IMR-90 (cell line): ENCODE results near the gene TRPM7. TPM values are rescaled to one million over a fixed set of nuclear protein-coding genes. Genes with fewer than 3 reads are reported as not detected.

Experiments
- ATAC-seq: fragments of 200-7000 bp; cut with Tn5 transposase; 2 replicates; pipeline ENCODE4 v1.9.1; 2020; ENCODE audit warnings: low read depth, mild to moderate bottlenecking, moderate library complexity
- BruUV-seq: library from RNA; stranded (reverse); fragments of 400-500 nt; replicated peaks from 2 replicates; lab custom pipeline; 2021; lab: Mats Ljungman, UMichigan
- CTCF ChIA-PET: fragments of 300-600 bp; formaldehyde crosslinking; extraction: SDS; loops from one replicate; lab custom pipeline; 2021; ENCODE audit warnings: antibody characterized with exemption; lab: Yijun Ruan, JAX
- POLR2A ChIA-PET: fragments of 300-600 bp; sonication (Branson Sonifier 250); formaldehyde crosslinking; loops from one replicate; lab custom pipeline; 2022; ENCODE audit warnings: antibody characterized with exemption; ENCODE audit not compliant: unreplicated experiment; lab: Charles Lee
- DNase-seq: peaks from one replicate; pipeline ENCODE4 v3.0.0; 2013
- H2AFZ ChIP-seq: replicated peaks from 2 replicates; pipeline ENCODE3; 2013; ENCODE audit warnings: low read length, mild to moderate bottlenecking; ENCODE audit not compliant: poor library complexity
- H2AK5ac ChIP-seq: 2 replicates; pipeline ENCODE4 v1.6.1; 2013; ENCODE audit warnings: low read depth, low read length, inconsistent platforms
- H2AK9ac ChIP-seq: replicated peaks from 2 replicates; pipeline ENCODE3; 2013; ENCODE audit warnings: mild to moderate bottlenecking, low read depth, low read length, moderate library complexity; ENCODE audit not compliant: poor library complexity
- H2BK120ac ChIP-seq: 2 replicates; pipeline ENCODE4 v1.6.1; 2013; ENCODE audit warnings: low read depth, low read length, inconsistent platforms
- H2BK15ac ChIP-seq: 3 replicates; pipeline ENCODE4 v1.6.1; 2013; ENCODE audit warnings: low read depth, low read length, inconsistent platforms
- H2BK20ac ChIP-seq: 2 replicates; pipeline ENCODE4 v1.6.1; 2013; ENCODE audit warnings: low read depth, mild to moderate bottlenecking, inconsistent platforms, low read length, moderate library complexity
- H2BK5ac ChIP-seq: 2 replicates; pipeline ENCODE4 v1.6.1; 2013; ENCODE audit warnings: mild to moderate bottlenecking, low read depth, low read length, inconsistent platforms; ENCODE audit not compliant: poor library complexity, severe bottlenecking
- H3K14ac ChIP-seq: replicated peaks from 2 replicates; pipeline ENCODE4 v1.6.1; 2013; ENCODE audit warnings: low read depth, low read length, inconsistent platforms
- H3K18ac ChIP-seq: 2 replicates; pipeline ENCODE4 v1.6.1; 2013; ENCODE audit warnings: low read depth, low read length, control low read depth
- H3K23ac ChIP-seq: 2 replicates; pipeline ENCODE4 v1.6.1; 2013; ENCODE audit warnings: low read depth, low read length, inconsistent platforms
- H3K27ac ChIP-seq: 2 replicates; pipeline ENCODE4 v1.5.1; 2013; ENCODE audit warnings: mild to moderate bottlenecking, control low read depth, low read length; ENCODE audit not compliant: insufficient read depth
- H3K27me3 ChIP-seq: 2 replicates; pipeline ENCODE4 v1.6.1; 2013; ENCODE audit warnings: low read length; ENCODE audit not compliant: control insufficient read depth, insufficient read depth
- H3K36me3 ChIP-seq: 2 replicates; pipeline ENCODE4 v1.6.1; 2013; ENCODE audit warnings: low read length, mixed read lengths; ENCODE audit not compliant: control insufficient read depth, insufficient read depth
- H3K4ac ChIP-seq: 2 replicates; pipeline ENCODE4 v1.6.1; 2013; ENCODE audit warnings: low read depth, low read length, inconsistent platforms
- H3K4me1 ChIP-seq: 2 replicates; pipeline ENCODE4 v1.6.1; 2013; ENCODE audit warnings: low read length, mixed read lengths; ENCODE audit not compliant: control insufficient read depth, insufficient read depth
- H3K4me2 ChIP-seq: 2 replicates; pipeline ENCODE4 v1.6.1; 2013; ENCODE audit warnings: low read depth, mild to moderate bottlenecking, control low read depth, low read length, moderate library complexity
- H3K4me3 ChIP-seq: 2 replicates; pipeline ENCODE4 v1.5.1; 2013; ENCODE audit warnings: low read depth, mild to moderate bottlenecking, control low read depth, low read length, moderate library complexity; ENCODE audit not compliant: insufficient read depth
- H3K56ac ChIP-seq: 2 replicates; pipeline ENCODE4 v1.6.1; 2013; ENCODE audit warnings: low read length, inconsistent platforms; ENCODE audit not compliant: insufficient read depth; ENCODE audit errors: extremely low read depth
- H3K79me1 ChIP-seq, 2 experiments: 2 replicates each; pipeline ENCODE4 v1.6.1; 2013; ENCODE audit warnings: low read length in 2 of 2, inconsistent platforms in 1 of 2, low read depth in 1 of 2
- H3K9ac ChIP-seq: 2 replicates; pipeline ENCODE4 v1.6.1; 2013; ENCODE audit warnings: low read depth, low read length, control low read depth
- H3K9me1 ChIP-seq: 2 replicates; pipeline ENCODE4 v1.6.1; 2013; ENCODE audit warnings: low read length, inconsistent platforms; ENCODE audit not compliant: insufficient read depth
- H3K9me3 ChIP-seq: 2 replicates; pipeline ENCODE4 v1.6.1; 2013; ENCODE audit warnings: low read length; ENCODE audit not compliant: control insufficient read depth, insufficient read depth
- H4K20me1 ChIP-seq: 2 replicates; pipeline ENCODE4 v1.6.1; 2013; ENCODE audit warnings: low read length, inconsistent platforms; ENCODE audit not compliant: insufficient read depth
- H4K5ac ChIP-seq: 2 replicates; pipeline ENCODE4 v1.6.1; 2013; ENCODE audit warnings: mild to moderate bottlenecking, low read depth, low read length, control low read depth
- H4K8ac ChIP-seq, 2 experiments: 2 replicates each; pipeline ENCODE4 v1.6.1; 2013; ENCODE audit warnings: low read depth in 2 of 2, low read length in 2 of 2, control low read depth in 1 of 2, inconsistent platforms in 1 of 2
- H4K91ac ChIP-seq: 2 replicates; pipeline ENCODE4 v1.6.1; 2013; ENCODE audit warnings: low read depth, low read length, inconsistent platforms; ENCODE audit not compliant: insufficient read depth
- BHLHE40 ChIP-seq: fragments of 150-350 bp; IDR thresholded peaks from 2 replicates; pipeline ENCODE4 v1.6.1; 2016; ENCODE audit warnings: mild to moderate bottlenecking, low read depth, low read length
- CEBPB ChIP-seq: IDR thresholded peaks from 2 replicates; pipeline ENCODE4 v1.6.1; 2012; ENCODE audit warnings: low read depth, low read length, improper control_type of control experiment
- FOS ChIP-seq: fragments of 150-350 bp; IDR thresholded peaks from 2 replicates; pipeline ENCODE4 v1.6.1; 2016; ENCODE audit warnings: low read depth, low read length
- MAFK ChIP-seq: IDR thresholded peaks from 2 replicates; pipeline ENCODE4 v1.6.1; 2012; ENCODE audit warnings: low read depth, low read length, improper control_type of control experiment
- MAZ ChIP-seq: IDR thresholded peaks from 2 replicates; pipeline ENCODE4 v1.6.1; 2012; ENCODE audit warnings: low read depth, mild to moderate bottlenecking, low read length, improper control_type of control experiment, moderate library complexity, borderline replicate concordance
- MXI1 ChIP-seq: IDR thresholded peaks from 2 replicates; pipeline ENCODE4 v1.6.1; 2012; ENCODE audit warnings: low read depth, mild to moderate bottlenecking, low read length, moderate library complexity, borderline replicate concordance
- NFE2L2 ChIP-seq: fragments of 150-350 bp; IDR thresholded peaks from 2 replicates; pipeline ENCODE4 v1.6.1; 2016; ENCODE audit warnings: low read depth, mild to moderate bottlenecking, low read length
- POLR2A ChIP-seq: IDR thresholded peaks from 2 replicates; pipeline ENCODE4 v1.6.1; 2012; ENCODE audit warnings: mild to moderate bottlenecking, low read depth, low read length
- RAD21 ChIP-seq: IDR thresholded peaks from 2 replicates; pipeline ENCODE4 v1.6.1; 2012; ENCODE audit warnings: low read length, improper control_type of control experiment
- RCOR1 ChIP-seq: IDR thresholded peaks from 2 replicates; pipeline ENCODE4 v1.6.1; 2012; ENCODE audit warnings: mild to moderate bottlenecking, low read length, improper control_type of control experiment; ENCODE audit not compliant: insufficient replicate concordance
- RFX5 ChIP-seq: IDR thresholded peaks from 2 replicates; pipeline ENCODE4 v1.8.0; 2012; ENCODE audit warnings: low read depth, mild to moderate bottlenecking, low read length, moderate library complexity
- SMC3 ChIP-seq: fragments of 150-350 bp; IDR thresholded peaks from 2 replicates; pipeline ENCODE4 v1.6.1; 2016; ENCODE audit warnings: low read depth, mild to moderate bottlenecking, antibody characterized with exemption, low read length, moderate library complexity
- WGBS, 2 experiments: methylation state at CpG; one replicate each; pipeline versions ENCODE4 v1.1.5 to v1.1.7; 2013; ENCODE audit warnings: missing lambda C conversion rate in 2 of 2; ENCODE audit not compliant: insufficient read length in 1 of 2; ENCODE audit errors: extremely low coverage in 2 of 2; 5-methylcytosine and 5-hydroxymethylcytosine counted together
- dilution Hi-C: fragments of 300-500 bp; cut with HindIII; formaldehyde crosslinking; loops from one replicate; pipeline ENCODE4 v1.14.3; 2018; ENCODE audit warnings: low sequenced_read_pairs; ENCODE audit not compliant: unreplicated experiment
- in situ Hi-C: fragments of 300-500 bp; cut with MboI; formaldehyde crosslinking; loops from 3 replicates; pipeline ENCODE4 v1.14.3; 2019; ENCODE audit warnings: low sequenced_read_pairs, inconsistent platforms, mixed read lengths
- intact Hi-C: fragments of 100-400 bp; cut with micrococcal nuclease; formaldehyde crosslinking; loops from 2 replicates; pipeline ENCODE4 v1.10.0; 2022
- polyA plus RNA-seq, 3 experiments: library from polyadenylated mRNA; depleted of rRNA; stranded (reverse); fragments of >200 nt; gene quantifications; 2 replicates each; pipeline ENCODE4 v1.2.3, GENCODE V29; 2012; ENCODE audit warnings: low replicate concordance in 1 of 3
- total RNA-seq: library from RNA; depleted of rRNA; stranded (reverse); fragments of >200 nt; gene quantifications from 2 replicates; pipeline ENCODE4 v1.2.3, GENCODE V29; 2012
- TF ChIP-seq, protein P1 (sequence below): fragments of 150-350 bp; IDR thresholded peaks from 2 replicates; pipeline ENCODE4 v1.6.1; 2017; ENCODE audit warnings: mild to moderate bottlenecking, antibody characterized with exemption, low read length, low read depth
- TF ChIP-seq, protein P2 (sequence below): conservative IDR thresholded peaks from 2 replicates; pipeline ENCODE4 v1.5.1; 2012; ENCODE audit warnings: mild to moderate bottlenecking, low read depth, low read length, improper control_type of control experiment

TRPM7 gene
- total and polyA plus RNA-seq, 2 of the 4 experiments (the other 2 are of a cell fraction): 10.6 to 27.8 TPM

GRCh38 chr15:50605462-50605861 is 81.1 kb downstream of the TRPM7 start:
- no peak overlapping the region for H2BK20ac ChIP-seq
- POLR2A ChIA-PET: no interaction called here

More at GRCh38 chr15:50605462-50605861, 81.1 kb downstream of the TRPM7 start:
- no peaks in the 10 kb centered on the region for H4K20me1 ChIP-seq
- H2AK5ac ChIP-seq: no peak overlapping the region
- no peak overlapping the region for H2BK15ac ChIP-seq
- H3K9ac ChIP-seq: no peak overlapping the region
- dilution Hi-C loops: no loop called here
- no peaks in the 10 kb centered on the region for H3K9me1 ChIP-seq
- no peak overlapping the region for H4K5ac ChIP-seq
- H2BK5ac ChIP-seq: no peak overlapping the region
- no peak overlapping the region for H3K27ac ChIP-seq
- H3K4me1 ChIP-seq: no peaks in the 10 kb centered on the region
- H3K79me1 ChIP-seq: 0 out of 4 replicates have a peak, but pooled peaks cover 3 to 6% of the 10 kb centered on the region in 2 experiments
- no peak overlapping the region for H3K18ac ChIP-seq
- DNase-seq (no peak), ATAC-seq (no peak)
- no peak overlapping the region for H3K56ac ChIP-seq
- H3K4me3 ChIP-seq: no peak overlapping the region
- CTCF ChIA-PET: interaction anchor here (0.6 to 1.3 kb wide), 2 partner anchors 8 to 1942 kb away, joined by 3 to 4 read pairs; no protein-coding TSS in a partner anchor
- H4K8ac ChIP-seq: no peak overlapping the region
- no peaks in the 10 kb centered on the region for H3K9me3 ChIP-seq
- peaks cover 12% of the 10 kb centered on the region for H3K36me3 ChIP-seq
- H3K23ac ChIP-seq: no peak overlapping the region
- H3K4me2 ChIP-seq: no peak overlapping the region
- no CpG with 5 or more reads among the region's 2 CpGs for WGBS, 2 experiments
- H2AK9ac ChIP-seq: no peak overlapping the region
- H4K91ac ChIP-seq: no peak overlapping the region
- no peak overlapping the region for H2AFZ ChIP-seq
- in situ Hi-C loops: no loop called here
- no TSS peak for BruUV-seq
- TF ChIP-seq RFX5 (no peak), MAZ (no peak), RAD21 (no peak), NFE2L2 (no peak), SMC3 (no peak), RCOR1 (no peak), FOS (no peak), BHLHE40 (no peak), MAFK (no peak), CEBPB (no peak), MXI1 (no peak), POLR2A (no peak)
- TF ChIP-seq, protein P1, sequence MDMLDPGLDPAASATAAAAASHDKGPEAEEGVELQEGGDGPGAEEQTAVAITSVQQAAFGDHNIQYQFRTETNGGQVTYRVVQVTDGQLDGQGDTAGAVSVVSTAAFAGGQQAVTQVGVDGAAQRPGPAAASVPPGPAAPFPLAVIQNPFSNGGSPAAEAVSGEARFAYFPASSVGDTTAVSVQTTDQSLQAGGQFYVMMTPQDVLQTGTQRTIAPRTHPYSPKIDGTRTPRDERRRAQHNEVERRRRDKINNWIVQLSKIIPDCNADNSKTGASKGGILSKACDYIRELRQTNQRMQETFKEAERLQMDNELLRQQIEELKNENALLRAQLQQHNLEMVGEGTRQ: no peak
- TF ChIP-seq, protein P2, sequence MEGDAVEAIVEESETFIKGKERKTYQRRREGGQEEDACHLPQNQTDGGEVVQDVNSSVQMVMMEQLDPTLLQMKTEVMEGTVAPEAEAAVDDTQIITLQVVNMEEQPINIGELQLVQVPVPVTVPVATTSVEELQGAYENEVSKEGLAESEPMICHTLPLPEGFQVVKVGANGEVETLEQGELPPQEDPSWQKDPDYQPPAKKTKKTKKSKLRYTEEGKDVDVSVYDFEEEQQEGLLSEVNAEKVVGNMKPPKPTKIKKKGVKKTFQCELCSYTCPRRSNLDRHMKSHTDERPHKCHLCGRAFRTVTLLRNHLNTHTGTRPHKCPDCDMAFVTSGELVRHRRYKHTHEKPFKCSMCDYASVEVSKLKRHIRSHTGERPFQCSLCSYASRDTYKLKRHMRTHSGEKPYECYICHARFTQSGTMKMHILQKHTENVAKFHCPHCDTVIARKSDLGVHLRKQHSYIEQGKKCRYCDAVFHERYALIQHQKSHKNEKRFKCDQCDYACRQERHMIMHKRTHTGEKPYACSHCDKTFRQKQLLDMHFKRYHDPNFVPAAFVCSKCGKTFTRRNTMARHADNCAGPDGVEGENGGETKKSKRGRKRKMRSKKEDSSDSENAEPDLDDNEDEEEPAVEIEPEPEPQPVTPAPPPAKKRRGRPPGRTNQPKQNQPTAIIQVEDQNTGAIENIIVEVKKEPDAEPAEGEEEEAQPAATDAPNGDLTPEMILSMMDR: no peak
- no peak overlapping the region for H2BK120ac ChIP-seq
- intact Hi-C loops: no loop called here
- no peak overlapping the region for H3K4ac ChIP-seq
- no peak overlapping the region for H3K14ac ChIP-seq
- no peaks in the 10 kb centered on the region for H3K27me3 ChIP-seq
